Suppressor macrophage (primary cell): ENCODE results near the gene BRAT1.

Experiments
- DNase-seq, 4 experiments: peaks; one replicate each; pipeline ENCODE4 v3.0.0-alpha.2; 2020 to 2022

BRAT1 gene

DNA sequence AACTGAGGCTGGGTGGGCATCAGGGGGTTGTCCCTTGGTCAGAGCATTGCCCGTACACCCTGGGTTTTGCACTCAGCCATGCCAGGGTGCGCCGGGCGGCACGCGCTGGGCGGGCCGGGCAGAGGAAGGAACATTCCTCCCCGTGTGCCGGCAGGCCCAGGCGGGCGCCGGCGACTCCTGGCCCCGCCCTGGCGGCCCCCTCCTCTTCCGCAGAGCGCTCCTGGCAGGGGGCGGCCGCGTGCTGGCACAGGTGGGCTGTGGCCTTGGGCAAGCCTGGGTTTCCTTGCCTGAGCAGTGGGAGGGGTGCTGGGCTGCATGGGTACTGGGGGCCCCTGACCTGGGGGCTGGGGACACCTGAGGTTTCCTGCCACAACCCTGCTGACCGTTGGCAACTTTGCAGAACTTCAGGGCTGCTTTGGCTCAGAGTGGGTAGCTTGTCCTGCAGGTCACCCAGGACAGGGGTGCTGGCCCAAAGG lies 31.8 kb downstream of the BRAT1 start:
- peak in 3 of 4 experiments; percentile 27 to 63 (median 61) for DNase-seq

DNA sequence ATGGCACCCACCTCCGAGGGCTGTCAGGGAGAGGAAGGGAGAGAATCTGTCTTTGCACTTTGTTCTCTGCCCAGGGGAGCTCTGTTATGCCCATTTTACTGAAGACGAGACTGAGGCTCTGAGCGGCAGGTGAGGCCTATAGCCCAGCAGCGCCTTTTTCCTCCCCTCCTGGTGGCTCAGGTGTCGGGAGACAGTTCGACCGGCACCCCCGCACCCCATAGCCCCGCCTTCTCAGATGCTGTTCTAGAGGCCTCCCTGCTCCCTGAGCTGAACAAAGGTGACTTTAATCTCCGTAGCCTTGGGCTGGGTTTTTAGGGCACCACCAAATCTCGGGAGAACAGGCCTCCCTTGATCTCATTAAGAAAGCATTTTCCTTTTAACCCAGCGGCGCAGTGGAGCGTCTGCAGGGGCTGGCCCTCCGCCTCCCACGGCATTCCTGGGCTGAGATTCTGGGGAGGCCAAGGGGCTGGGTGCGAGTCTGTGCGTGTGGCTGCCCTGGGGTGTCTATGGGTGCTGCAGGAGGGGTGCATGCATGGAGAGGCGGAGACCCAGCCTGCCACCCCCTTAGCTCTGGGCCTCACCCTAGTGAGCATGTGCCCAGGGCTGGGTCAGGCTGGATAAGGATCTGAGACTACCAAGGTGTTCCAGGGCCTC lies 32.4 kb downstream of the BRAT1 start:
- peak in 2 of 4 experiments; percentile 28 to 42 for DNase-seq

GRCh38 chr7:2521952-2522591 lies 33.3 kb downstream of the BRAT1 start:
- peak; percentile 72 to 85 (median 82) for DNase-seq

GRCh38 chr7:2521341-2521745 lies 34.0 kb downstream of the BRAT1 start:
- peak in 1 of 4 experiments; percentile 27 for DNase-seq

DNA sequence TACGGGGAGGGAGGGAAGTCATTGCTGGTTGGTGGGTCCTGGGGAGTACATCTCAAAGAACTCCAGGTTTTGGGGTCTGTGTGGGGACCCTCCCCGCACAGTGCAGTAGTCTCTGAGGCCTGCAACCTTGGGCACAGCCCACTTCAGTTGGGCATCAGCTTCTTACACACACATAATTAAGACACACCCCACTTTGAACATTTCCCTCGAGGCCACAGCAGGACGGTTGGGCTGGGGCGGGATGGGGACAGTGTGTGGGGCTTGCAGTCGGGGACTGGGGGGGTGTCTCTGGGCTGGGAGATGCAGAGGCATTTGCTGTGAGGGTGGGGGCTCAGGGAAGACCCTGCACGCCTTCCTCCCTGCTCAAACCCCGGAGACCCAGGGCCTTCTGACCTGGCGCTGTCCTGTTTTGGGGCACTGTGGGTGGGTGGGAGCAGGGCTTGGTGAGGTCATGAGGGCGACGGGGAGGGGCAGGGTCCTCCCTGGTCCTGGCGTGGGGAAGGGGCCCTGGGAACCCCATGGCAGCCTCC lies 34.5 kb downstream of the BRAT1 start:
- peak in 3 of 4 experiments; percentile 43 to 52 (median 43) for DNase-seq

GRCh38 chr7:2520131-2520760 lies 35.1 kb downstream of the BRAT1 start:
- peak; percentile 55 to 79 (median 70) for DNase-seq

DNA sequence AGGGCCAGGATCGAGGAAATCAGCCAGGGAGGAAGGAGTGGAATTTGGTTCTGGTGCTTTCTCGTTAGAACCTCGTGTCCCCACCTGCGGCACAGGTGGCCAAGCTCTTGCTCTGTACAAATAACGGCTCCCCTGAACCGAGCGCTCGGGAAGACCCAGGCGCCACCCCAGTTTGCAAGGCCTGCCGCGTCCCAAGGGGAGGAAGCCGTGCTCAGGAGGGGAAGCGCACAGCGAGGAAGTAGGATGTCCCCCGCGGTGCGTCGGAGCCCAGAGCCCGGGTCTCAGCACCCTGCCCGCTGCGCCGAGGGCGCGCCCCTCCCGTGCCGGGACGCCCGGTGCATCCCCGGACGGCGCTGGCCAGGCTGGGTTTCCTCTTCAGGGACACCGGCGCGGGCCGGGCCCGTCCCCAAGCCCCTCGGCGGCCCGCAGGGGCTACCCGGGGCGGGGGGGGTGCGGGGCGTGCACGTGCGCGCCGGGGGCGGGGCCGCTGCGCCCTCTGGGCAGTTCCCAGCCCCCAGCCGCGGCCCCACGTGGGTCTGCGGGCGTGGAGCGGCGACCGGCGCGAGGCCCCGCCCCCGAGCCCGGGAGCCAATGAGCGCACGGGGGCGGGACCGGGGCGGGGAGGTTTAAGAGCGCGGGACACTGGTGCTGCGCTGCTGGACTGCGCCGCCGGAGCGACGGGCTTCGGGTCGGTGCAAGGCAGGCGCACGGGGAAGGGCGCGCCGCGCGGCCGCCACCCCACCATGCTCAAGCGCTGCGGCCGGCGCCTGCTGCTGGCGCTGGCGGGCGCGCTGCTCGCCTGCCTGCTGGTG lies 36.0 kb downstream of the BRAT1 start, which contains the start of gene LFNG:
Gene LFNG (plus strand): TSS at position 656 of the 812 bp plus-strand sequence. CDS start 88 bp downstream, at position 744.
- peak; percentile 94 to 99 (median 97) for DNase-seq

DNA sequence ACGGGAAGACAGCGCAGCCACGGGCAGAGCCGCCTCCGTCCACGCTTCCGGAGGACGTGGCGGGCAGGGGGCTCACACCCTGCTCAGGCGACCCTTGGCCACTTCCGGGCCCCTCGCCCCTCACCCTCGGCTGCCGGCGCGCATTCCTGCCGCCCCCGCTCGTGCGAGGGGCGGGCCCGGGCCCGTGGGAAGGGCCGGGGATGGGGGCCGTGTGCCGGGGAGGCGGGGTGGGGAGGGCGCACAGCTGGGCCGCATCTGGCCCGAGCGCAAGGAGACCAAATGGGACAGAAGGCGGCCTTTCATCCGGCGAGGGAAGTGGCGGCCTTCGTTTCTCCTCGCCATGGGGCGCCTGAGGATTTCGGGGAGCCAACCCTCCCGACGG lies 36.6 kb downstream of the BRAT1 start:
- DNase-seq = peak in 1 of 4 experiments; percentile 53

GRCh38 chr7:2517678-2518507 lies 37.4 kb downstream of the BRAT1 start:
- DNase-seq = no peak

GRCh38 chr7:2517026-2517425 lies 38.3 kb downstream of the BRAT1 start:
- peak in 1 of 4 experiments; percentile 33 for DNase-seq

- no peak for DNase-seq
Observed at GRCh38 chr7:2516194-2516555, 39.1 kb downstream of the BRAT1 start.

DNA sequence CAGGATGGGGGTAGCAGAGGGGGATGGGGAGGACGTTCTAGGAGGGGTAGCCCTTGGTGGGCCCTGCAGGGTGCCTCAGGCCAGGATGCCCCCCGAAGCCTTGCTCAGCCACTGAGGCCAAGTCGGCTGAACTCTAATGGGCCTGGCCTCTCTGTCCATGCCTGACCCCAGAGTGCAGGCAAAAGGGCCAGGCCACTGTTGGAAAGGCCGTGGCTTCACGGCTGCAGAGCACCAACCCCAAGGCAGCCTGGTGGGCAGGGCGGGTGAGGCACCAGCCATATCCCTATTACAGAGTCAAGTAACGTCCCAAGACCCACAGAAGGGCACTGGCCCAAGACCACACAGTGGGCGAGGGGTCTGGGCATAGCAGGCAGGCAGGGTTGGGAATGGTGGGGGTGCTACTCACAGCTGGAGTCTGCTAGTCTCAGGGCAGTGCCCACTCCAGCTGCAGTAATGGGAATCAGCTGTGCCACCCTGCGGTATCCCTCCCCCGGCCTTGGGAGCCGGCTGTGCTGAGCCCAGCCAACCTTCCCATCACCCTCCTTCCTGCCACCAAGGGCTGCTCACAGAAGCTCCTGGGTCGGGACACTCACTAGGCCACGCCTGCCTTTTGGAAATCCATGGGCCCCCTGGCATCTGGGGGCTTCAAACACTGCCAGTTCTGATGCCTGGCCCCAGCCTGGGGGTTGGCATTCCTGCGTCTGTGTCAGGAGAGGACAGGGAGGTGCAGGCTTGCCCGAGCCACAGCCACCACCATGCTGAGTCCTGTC lies 39.7 kb downstream of the BRAT1 start:
- no peak for DNase-seq

DNA sequence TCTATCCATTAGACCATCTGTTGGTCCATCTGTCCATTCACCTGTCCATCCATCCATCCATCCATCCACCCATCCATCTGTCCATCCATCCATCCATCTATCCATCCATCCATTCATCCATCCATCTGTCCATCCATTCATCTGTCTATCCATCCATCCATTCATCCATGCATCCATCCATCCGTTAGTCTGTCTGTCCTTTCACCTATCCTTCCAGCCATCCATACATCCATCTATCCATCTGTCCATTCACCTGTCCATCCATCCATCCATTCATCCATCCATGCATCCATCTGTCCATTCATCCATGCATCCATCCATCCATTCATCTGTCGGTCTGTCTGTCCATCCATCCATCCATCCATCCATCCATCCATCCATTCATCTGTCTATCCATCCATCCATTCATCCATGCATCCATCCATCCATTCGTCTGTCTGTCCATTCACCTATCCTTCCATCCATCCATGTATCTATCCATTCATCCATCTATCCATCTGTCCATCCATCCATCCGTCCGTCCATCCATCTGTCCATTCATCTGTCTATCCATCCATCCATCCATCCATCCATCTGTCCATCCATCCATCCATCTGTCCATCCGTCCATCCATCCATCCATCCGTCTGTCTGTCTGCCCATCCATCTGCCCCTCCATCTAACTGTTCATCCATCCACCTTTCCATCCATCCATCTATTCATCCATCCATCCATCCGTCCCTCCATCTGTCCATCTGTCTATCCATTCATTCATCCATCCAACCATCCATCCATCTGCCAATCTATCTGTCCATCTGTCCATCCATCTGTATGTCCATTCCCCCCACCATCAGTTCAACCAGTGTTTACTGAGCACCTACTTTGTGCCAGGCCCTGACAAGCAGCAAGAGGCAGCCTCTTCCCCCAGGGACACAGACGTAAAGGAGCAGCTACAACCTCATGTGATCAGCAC lies 40.6 kb downstream of the BRAT1 start:
- DNase-seq = no peak

DNA sequence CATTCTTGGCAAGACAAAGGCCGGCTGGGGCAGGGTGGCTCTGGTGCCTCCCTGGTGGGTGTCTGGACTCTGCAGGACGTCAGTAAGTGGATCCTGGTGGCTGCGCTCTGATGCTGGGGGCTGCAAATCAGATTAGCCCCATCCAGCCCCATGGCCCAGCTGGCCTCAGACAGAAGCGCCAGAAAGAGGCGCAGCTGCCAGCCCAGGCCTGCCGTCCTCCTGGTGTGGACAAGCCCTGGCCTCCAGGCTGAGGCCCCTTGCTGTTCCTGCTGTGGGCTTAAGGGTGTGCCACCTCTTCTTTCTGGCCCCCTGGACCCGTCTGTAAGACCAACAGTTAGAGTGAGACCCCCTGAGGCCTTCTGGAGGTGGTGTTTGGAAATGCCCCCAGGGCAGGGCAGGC lies 41.6 kb downstream of the BRAT1 start:
- no peak for DNase-seq

DNA sequence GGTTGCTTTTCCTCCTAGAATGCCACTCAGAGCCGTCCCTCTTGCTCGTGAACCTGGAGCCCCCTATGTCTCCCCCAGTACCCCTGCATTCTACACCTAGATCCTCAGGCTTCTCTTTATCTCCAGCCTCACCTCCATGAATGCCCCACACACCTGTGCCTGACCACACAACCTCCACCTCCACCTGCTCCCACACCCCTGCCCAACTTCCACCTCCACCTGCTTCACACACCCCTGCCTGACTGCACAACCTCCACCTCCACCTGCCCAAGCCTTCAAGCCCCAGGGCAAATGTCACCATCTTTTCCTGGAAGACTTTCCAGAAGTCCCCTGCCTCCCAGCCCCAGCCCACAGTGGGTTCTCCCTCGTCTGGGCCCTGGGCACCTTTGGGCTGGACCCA lies 42.6 kb downstream of the BRAT1 start:
- DNase-seq = no peak

- DNase-seq = peak; percentile 38 to 67 (median 51)
Observed at GRCh38 chr7:2512179-2512661, 43.1 kb downstream of the BRAT1 start.

DNA sequence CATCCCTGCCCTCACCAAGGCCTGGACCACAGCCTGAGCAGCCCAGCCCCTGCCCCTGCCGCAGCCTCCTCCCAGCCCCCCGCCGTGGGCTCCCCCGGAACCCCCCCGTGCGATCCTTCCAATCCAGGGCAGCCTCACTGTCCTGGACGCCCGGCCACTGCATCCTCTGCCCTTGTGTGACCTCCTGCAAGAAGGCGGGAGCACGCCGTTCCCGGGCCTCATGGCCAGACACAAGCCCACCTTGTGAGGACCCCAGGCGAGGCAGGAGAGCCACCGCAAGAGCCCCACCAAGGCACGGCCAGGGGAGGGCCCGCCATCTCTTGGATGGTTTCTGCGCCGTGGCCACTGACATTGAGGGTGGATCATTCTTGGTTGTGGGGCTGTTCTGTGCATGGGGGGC lies 43.6 kb downstream of the BRAT1 start:
- no peak for DNase-seq

- DNase-seq = peak; percentile 77 to 87 (median 82)
Observed at GRCh38 chr7:2510909-2511768, 44.2 kb downstream of the BRAT1 start.
